C4-2B (cell line): ENCODE data around the gene ZNF296.

Source experiments
- ZFX ChIP-seq: fragments of 450-650 bp; IDR thresholded peaks from 2 replicates; pipeline ENCODE4 v1.6.1; 2017
- TF ChIP-seq, protein P1 (sequence below): fragments of 450-650 bp; conservative IDR thresholded peaks from 2 replicates; pipeline ENCODE4 v1.5.1; 2017; ENCODE audit warnings: mild to moderate bottlenecking

DNA sequence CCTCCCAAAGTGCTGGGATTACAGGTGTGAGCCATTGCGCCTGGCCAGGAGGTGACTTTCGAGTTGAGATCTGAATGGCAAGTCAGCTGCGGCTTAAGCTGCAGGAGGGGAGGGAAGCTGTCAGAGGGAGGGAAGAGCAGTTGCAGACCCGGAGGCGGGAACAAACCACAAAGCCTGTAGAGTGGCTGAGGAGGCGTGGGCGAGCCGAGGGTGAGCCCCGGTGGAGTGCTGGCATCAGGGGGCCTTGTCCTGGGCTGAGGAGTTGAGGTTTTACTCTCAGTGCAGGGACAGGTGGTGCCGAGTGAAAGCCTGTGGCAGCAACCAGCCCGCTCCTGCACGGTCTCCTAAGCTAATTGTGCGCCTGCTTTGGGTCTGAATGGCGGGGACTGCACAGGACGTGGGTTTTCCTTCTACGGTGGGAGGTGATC is 40.9 kb upstream of the ZNF296 start:
- TF ChIP-seq, protein P1, sequence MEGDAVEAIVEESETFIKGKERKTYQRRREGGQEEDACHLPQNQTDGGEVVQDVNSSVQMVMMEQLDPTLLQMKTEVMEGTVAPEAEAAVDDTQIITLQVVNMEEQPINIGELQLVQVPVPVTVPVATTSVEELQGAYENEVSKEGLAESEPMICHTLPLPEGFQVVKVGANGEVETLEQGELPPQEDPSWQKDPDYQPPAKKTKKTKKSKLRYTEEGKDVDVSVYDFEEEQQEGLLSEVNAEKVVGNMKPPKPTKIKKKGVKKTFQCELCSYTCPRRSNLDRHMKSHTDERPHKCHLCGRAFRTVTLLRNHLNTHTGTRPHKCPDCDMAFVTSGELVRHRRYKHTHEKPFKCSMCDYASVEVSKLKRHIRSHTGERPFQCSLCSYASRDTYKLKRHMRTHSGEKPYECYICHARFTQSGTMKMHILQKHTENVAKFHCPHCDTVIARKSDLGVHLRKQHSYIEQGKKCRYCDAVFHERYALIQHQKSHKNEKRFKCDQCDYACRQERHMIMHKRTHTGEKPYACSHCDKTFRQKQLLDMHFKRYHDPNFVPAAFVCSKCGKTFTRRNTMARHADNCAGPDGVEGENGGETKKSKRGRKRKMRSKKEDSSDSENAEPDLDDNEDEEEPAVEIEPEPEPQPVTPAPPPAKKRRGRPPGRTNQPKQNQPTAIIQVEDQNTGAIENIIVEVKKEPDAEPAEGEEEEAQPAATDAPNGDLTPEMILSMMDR: no peak
- TF ChIP-seq ZFX: no peak
